GM18498 (cell line): Measurements from ENCODE around the gene PLSCR2.
"Not testable (repeated sequence)": the region's sequence is repeated elsewhere in the genome, so short reads cannot be mapped to it uniquely, and the experiment has no call there.

Experiments used
- ATAC-seq: cut with Tn5 transposase; IDR thresholded peaks from one replicate; pipeline ENCODE4 v1.9.1; 2021; ENCODE audit warnings: mild to moderate bottlenecking, moderate library complexity; ENCODE audit not compliant: unreplicated experiment

PLSCR2 gene

DNA sequence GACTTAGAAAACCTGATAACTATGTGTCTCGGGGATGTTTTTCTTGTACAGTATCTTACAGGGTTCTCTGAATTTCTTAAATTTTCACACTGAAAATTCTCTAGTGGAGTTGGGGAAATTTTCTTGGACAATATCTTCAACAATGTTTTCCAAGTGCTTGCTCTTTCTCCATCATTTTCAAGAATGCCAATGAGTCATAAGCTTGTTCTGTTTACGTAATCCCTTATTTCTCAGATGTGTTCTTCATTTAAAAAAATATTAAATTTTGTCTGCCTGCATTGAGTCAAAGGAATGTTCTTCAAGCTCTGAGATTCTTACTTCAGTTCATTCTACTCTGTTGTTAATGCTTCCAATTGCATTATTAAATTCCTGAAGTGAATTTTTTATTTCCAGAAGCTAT, 21.9 kb upstream of the PLSCR2 start:
- no peak for ATAC-seq

DNA sequence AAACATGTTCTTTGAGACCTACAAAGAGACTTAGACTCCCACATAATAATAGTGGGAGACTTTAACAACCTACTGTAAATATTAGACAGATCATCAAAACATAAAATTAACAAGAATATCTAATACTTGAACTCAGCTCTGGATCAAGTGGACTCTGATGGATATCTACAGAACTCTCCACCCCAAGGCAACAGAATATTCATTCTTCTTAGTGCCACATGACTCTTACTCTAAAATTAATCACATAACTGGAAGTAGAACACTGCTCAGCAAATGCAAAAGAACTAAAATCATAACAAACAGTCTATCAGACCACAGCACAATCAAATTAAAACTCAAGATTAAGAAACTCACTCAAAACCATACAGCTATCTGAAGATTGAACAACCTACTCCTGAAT, 15.9 kb upstream of the PLSCR2 start:
- ATAC-seq, result no peak

DNA sequence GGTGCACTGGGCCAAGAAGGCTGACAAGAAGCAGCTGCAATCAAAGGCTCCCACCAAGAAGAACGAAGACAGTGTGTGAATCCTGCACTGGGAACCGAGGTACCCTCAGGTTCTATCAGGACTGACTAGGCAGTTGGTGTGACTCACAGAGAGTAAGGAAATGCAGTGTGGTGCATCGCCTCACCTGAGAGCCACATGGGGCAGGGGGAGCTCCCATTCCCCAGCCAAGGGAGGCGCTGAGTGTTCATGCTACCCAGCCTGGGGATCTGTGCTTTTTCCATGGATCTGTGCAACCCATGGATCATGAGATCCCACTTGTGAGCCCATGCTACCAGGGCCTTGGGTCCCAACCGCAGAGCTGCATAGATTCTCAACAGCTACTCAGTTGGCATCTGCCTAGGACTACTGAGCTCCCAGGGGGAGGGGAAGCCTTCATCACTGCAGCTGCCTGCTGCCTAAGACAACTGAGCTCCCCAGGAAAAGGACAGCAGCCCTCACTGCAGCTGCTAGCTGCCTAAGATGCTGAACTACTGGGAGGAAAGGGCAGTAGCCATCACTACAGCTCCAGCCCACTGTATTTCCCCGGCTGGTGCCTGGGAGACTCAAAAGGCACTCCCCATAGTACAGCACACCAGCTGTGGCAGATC, 6.9 kb upstream of the PLSCR2 start:
- no peak for ATAC-seq

DNA sequence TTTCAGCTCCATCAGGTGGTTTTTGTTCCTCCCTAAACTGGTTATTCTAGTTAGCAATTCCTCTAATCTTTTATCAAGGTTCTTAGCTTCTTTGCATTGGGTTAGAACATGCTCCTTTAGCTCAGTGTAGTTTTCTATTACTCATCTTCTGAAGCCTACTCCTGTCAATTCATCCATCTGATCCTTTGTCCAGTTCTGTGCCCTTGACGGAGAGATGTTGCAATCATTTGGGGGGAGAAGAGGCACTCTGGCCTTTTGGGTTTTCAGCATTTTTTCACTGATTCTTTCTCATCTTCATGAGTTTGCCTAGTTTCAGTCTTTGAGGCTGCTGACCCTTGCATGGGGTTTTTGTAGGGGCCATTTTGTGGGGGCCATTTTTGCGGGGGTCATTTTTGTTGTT, 5.6 kb upstream of the PLSCR2 start:
- ATAC-seq, result not testable (repeated sequence)

DNA sequence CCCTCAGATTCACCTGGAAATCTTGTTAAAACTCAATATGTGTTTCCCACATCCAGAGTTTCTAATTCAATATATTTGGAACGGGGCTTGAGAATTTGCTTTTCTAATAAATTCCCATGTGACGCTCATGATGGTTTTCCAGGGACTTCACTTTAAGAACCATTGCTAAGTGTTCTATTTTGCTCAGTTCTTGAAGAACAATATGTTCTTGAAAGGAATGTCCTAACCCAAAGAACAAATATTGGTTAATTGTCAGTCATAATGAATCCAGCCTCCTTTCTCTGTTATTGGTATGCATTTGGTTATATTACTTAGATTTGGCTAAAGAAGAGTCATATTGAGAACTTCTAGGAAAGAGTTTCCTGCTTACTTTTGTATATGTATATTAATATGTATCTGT, 4.4 kb upstream of the PLSCR2 start:
- ATAC-seq, result no peak

DNA sequence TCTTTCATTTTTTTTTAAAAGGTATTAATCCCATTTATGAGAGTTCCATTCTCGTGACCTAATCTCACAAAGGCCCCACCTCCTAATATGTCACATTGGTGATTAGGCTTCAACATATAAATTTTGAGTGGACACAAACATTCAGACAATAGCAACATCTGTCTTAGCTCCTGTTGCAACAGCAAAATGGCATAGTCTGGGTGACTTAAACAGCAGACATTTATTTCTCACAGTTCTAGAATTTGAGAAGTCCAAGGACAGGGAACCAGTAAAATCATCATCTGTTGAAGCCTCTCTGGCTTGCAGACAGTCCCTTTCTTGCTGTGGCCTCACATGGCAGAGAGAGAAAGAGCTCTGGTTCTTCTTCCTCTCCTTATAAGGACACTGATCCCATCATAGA, 3.2 kb upstream of the PLSCR2 start:
- no peak for ATAC-seq

DNA sequence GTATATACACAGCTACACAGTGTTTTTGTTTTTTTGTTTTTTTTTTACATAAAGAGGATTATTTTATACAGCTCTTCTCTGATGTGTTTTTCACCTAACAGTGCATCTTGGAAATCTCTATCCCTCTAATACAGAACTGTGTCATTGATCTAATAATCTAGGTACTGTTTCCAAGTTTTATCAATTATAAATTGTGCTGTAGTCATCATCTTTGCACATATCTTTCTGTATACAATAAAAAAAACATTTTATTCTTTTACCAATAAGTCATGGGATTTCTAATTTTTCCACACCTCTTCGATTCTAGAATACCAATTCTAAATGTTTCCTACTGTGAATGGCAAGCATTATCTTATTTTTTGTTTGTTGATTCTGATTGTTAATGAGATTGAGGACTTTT, 1.7 kb upstream of the PLSCR2 start:
- ATAC-seq, result no peak

DNA sequence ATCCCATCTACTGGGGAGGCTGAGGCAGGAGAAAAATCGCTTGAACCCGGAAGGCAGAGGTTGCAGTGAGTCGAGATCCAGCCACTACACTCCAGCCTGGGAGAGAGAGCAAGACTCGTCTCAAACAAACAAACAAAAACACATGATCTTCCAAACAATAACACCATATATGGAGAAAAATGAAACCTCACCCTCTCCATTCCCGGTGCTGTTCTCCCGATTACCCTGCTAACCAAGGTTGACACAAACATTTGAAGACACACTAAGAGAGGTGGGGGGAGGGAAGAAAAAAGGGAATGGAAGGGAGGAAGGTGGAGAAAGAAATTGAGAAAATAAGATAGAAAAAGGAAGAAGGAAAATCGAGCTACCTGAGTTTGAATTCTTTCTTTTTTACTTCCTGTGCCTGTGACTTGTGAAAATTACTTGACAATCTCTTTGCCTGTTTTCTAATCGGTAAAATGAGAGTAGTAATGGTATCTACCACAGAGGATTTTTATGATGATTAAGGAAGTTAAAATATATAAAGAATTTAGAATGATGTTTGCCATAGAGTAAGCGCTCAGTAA, 1.1 kb upstream of the PLSCR2 start:
- ATAC-seq, result no peak

DNA sequence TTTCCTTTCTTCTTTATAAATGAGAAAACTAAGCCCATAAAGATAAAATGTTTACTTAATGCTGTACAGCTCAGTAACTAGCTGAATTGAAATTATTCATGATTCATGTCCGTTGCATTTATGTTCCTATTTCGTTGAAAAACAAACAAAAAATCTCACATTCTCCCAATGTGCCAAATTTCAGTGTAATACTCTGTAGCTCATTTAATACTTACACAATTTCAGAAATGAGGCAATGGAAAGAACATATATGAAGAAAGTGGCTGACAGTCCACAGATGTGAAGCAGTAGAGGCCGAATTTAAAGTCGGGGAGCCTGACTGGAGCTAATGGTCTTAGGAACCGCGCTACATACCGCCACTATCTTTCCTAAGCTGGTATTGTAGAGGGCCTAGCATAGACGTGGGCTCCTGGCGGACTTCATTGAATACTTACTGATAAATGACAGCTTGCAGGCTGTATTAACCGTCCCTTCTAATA, 651 bp downstream of the PLSCR2 start:
- no peak for ATAC-seq

DNA sequence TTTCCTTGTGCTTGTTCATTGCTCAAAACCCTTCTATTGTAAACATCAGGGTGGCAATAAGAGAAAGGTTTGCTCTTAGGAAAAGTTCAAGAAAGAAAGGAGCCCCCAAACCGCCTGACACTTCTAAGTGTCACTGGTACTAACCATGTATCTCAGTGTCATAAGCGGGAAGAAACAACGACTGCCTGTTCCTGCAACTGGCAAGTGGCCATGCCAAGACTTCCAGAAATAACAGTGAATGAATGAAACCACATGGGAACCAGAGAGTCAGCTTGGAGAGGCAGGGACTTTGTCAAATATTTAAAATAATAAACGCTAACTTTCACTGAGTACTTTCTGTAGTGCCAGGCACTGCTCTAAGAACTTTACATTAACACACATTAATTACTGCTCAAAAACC, 1.1 kb downstream of the PLSCR2 start:
- no peak for ATAC-seq

DNA sequence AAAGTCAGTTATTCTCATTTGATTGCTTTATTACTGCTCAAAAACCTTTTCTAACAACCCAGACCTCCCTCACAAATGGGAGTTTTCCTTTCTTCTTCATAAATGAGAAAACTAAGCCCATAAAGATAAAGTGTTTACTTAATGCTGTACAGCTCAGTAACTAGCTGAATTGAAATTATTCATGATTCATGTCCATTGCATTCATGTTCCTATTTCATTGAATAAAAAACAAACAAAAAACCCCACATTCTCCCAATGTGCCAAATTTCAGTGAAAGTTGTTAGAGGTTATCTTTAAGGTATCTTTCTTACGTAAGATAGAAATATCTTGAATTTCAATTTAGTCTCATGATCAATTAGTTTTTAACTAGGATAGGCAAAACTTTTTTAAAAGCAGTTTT, 2.8 kb downstream of the PLSCR2 start:
- ATAC-seq, result no peak

DNA sequence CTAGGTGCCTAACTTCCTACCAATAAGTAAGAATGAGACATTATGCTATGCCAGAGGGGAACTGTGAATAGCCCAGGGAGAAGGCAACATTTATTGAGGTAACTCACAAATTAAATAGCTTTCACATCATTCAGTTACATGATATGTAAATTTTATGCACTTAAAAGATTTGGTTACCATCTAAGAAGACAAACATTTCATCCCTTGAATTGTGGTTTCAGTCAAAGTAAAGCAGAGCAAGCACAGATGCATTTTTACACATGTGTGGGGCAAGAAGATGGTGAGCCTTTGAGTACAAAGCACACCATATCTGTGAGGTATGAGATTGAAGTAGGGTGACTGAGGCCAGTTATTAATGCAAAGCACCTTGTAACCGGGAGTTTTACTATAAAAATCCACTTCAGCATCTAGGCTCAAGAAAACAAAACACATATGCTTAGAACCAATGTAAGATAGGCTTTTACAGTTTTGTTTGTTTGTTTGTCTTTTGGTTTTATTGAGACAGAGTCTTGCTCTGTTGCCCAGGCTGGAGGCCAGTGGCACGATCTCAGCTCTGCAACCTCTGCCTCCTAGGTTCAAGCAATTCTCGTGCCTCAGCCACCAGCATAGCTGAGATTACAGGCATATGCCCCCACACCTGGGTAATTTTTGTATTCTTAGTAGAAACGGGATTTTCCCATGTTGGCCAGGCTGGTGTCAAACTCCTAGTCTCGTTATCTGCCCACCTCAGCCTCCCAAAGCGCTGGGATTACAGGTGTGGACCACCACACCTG, 3.5 kb downstream of the PLSCR2 start:
- no peak for ATAC-seq

DNA sequence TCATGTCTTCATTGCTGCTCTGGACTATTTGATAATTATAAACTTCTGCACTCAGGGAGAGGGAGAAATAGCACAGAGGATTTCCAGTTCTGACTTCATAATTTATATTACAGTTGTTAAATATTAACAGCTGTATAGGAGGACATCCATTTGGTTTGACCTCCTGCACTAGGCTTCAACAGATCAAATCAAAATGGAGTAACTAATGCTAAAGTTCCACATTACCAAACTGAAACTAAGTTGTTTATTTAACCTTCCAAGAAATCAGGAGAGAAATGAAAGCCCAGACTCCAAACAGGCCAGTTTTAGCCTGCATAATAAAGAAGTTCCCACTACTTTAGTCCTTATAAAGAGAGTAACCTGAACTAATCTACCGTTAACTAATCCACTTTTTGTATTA, 4.6 kb downstream of the PLSCR2 start:
- ATAC-seq, result no peak

DNA sequence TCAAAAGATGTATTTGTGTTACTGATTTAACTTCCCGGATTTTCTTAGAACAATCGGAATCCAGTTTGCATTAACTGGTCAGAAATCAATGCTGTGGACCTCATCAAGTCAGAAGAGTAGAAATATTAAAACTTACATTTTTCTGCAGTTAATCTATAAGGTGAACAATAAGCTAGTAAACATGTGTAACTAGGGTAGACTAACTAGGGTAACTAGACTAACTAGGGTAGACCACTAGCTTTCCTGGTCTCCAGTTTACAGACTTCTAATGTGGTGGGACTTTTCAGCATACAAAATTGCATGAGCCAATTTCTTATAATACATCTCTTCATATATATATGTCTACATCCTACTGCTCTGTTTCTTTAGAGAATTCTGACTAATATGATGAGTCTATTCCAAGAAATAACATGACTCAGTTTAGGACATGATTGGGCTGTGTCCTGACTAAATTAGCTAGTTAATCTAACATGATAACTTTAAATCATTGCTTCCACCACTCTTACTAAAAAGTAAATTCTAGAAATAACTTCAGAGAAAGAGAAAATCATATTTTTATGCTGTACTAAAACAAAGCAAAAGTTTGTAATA, 5.3 kb downstream of the PLSCR2 start:
- no peak for ATAC-seq

DNA sequence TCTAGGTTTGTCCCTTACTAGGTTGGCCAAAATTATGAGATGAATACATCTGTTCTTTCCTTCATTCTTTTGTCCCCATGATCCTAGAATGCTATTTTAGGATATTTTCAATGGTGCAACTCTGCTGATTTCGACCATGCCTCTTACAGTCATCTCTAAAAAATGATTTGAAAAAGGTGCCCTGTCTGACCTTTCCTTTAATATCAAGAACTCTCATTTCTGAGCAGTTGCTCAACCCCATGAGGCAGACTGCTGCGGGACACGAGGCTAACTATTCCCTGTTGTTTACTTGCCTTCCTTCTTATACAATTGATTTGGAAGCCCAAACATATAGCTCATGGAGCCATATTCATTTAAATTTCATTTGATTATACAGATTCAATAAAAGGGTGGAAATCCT, 14.6 kb downstream of the PLSCR2 start:
- no peak for ATAC-seq

DNA sequence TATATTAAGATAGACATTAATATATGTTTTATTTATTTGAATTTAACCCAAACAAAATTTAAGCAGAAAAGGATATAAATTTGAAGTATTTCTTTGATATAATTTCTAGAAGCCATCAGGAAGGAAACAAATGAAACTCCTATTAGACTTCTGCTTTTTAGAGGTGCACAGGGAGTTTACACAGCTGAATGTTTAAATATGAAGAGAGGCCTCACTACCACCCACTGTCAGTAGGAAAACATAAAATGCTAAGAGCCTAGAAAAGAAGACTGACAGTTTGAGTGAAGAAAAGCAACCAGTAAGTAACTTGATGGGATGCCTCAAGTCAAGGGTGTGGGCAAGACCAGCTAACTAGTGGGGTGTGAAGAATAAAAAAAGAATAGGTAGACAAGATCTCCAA, 19.7 kb downstream of the PLSCR2 start:
- ATAC-seq, result no peak

DNA sequence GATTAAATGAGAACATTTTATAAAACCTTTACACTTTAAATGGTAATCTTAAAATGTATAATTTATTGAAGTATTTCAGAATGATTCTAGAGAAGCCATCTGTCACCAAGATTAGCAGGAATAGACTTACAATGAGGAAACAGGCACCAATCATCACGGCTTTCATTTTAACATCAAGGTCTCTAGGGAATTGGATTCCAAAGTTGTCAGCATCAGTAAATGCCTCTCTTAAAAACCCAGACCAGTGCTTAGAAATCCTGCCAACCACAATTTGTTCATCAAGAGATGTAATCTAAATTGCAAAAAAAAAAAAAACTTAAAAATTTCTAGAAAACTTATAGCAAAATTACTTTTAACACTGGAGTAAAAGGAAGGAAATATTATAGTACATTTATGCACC, 20.3 kb downstream of the PLSCR2 start:
- ATAC-seq, result no peak

DNA sequence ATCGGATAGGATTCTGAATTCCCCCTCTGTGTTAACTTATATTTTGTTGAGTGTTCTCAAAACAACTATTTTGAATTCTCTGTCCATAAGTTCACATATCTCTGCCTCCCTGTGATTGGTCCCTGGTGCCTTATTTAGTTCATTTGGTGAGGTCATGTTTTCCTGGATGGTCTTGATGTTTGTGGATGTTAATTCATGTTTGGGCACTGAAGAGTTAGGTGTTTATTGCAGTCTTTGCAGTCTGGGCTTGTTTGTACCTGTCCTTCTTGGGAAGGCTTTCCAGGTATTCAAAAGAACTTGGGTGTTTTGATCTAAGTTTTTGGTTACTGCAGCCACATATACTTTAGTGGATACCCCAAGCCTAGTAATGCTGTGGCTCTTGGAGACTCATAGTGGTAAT, 23.3 kb downstream of the PLSCR2 start:
- ATAC-seq, result no peak

DNA sequence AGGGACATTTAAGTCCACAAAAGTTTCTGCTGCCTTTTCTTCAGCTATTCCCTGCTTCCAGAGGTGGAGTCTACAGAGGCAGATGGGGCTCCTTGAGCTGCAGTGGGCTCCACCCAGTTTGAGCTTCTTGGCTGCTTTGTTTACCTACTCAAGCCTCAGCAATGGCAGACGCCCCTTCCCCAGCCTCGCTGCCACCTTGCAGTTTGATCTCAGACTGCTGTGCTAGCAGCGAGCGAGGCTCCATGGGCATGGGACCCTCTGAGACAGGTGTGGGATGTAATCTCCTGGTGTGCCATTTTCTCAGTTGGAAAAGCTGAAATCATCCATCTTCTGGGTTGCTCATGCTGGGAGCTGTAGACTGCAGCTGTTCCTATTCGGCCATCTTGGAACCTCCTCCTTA, 29.1 kb downstream of the PLSCR2 start:
- not testable (repeated sequence) for ATAC-seq

DNA sequence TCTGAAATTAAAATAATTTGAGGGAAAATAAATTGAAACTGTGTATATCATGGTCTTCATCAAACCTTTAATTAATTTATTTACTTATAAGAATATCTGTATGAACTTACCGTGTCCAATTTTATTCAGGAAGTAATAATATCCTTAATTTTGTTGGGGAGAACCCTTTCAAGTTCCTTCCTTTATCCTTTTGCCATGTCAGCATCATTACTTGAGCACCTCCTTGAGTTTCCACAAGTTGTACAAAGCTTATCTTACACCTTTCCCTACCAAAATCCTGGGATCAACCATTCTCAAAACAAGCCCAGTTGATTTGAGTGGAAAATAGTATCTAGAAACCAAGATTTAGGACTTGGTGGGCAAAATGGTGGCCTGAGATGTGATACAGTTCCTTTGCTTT, 37.3 kb downstream of the PLSCR2 start:
- ATAC-seq, result no peak

DNA sequence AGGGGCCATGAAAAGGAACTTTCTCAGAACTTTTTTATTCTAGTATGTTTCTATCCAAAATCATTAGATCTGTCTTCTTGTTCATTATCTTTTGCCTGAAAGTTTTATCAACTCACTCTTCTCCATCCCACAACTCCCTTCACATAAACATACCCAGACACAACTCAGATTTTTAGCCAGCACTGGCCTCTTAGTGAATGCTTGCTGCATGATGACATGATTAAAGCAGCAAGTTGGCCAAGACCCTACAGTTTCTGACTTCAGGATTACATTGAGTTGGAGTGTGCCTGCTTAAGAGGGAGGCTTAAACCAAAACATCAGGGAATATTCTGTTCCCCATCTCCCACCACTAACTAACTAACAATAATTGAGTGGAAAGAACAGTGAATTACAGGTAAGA, 38.1 kb downstream of the PLSCR2 start:
- ATAC-seq, result no peak

DNA sequence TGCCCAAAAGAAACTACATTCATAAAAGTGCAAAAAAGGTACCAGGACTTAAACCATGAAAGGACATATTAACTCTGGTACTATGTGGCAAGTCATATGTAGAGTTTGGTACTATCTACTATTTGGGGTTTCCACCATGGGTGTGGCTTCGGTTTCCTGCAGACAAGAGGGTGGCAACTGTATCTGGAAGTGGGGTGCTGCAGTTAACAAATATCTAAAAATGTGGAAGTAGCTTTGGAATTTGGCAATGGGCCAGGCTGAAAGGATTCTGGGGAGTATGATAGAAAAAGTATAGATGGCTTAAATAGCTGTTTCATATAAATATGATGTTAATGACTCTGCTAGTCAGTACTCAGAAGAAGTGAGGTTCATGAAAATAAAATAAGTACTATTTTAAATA, 44.0 kb downstream of the PLSCR2 start:
- ATAC-seq, result no peak
